IPS-18a (cell line): ENCODE results near the gene PAPPA2.

Experiments used
- H3K27ac ChIP-seq: one replicate; pipeline ENCODE4 v1.5.1; 2013; ENCODE audit warnings: low read length
- H3K27me3 ChIP-seq: one replicate; pipeline ENCODE4 v1.6.1; 2013; ENCODE audit warnings: mild to moderate bottlenecking, low read length; ENCODE audit not compliant: control insufficient read depth, insufficient read depth
- H3K36me3 ChIP-seq: one replicate; pipeline ENCODE4 v1.6.1; 2013; ENCODE audit warnings: low read depth, low read length; ENCODE audit not compliant: control insufficient read depth
- H3K4me1 ChIP-seq: one replicate; pipeline ENCODE4 v1.6.1; 2013; ENCODE audit warnings: low read depth, low read length; ENCODE audit not compliant: control insufficient read depth
- H3K4me3 ChIP-seq: one replicate; pipeline ENCODE4 v1.5.1; 2013; ENCODE audit warnings: low read length
- H3K9ac ChIP-seq: one replicate; pipeline ENCODE4 v1.6.1; 2013; ENCODE audit warnings: mild to moderate bottlenecking, low read length, moderate library complexity
- H3K9me3 ChIP-seq: one replicate; pipeline ENCODE4 v1.6.1; 2013; ENCODE audit warnings: low read depth, low read length; ENCODE audit not compliant: control insufficient read depth

PAPPA2 gene

DNA sequence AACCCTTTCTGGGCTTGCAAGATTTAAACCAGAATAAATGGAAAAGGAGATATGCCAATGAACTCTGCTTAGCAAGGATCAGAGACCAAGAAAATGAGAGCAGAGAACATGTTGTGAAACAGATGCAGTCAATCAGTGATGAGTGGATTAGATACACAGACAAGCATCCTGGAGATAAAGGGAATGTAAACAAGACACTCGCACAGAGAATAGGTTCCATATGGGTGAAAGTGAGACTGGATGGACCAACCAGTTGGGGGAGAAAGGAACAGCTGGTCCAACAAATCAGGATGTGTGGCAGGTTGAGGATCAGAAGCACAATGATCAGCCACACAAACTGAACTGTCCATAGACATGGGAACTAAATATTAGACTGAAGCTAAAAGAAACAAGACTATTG, 363.3 kb downstream of the PAPPA2 start:
- Histone ChIP-seq H3K27me3 (no peaks in the 10 kb centered on the region), H3K9ac (no peak overlapping the region), H3K4me1 (no peaks in the 10 kb centered on the region), H3K4me3 (no peak overlapping the region), H3K27ac (no peak overlapping the region), H3K9me3 (no peaks in the 10 kb centered on the region), H3K36me3 (no peaks in the 10 kb centered on the region)

DNA sequence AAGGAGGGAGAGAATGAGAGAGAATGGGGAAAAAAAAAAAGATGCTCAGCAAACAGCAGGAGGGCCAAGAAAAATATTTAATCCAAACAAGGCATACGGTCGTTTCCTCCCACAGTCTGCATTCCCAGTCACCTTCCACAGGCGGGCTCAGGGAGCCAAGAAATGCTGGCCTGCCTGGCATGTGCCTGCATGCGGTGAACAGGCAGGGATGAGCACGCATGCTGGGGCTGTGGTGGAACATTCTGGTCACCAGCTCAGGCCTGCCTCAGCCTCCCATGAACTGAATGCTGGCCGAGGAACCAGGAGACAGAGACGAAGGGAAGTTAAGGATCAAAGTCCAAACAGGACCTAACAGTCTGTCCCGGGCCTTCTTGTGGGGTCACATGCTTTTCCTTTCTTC, 366.3 kb downstream of the PAPPA2 start:
- H3K4me3 ChIP-seq = no peak overlapping the region
- H3K4me1 ChIP-seq = no peaks in the 10 kb centered on the region
- H3K36me3 ChIP-seq = no peaks in the 10 kb centered on the region
- no peak overlapping the region for H3K9ac ChIP-seq
- H3K27me3 ChIP-seq = no peaks in the 10 kb centered on the region
- no peaks in the 10 kb centered on the region for H3K9me3 ChIP-seq
- no peak overlapping the region for H3K27ac ChIP-seq

DNA sequence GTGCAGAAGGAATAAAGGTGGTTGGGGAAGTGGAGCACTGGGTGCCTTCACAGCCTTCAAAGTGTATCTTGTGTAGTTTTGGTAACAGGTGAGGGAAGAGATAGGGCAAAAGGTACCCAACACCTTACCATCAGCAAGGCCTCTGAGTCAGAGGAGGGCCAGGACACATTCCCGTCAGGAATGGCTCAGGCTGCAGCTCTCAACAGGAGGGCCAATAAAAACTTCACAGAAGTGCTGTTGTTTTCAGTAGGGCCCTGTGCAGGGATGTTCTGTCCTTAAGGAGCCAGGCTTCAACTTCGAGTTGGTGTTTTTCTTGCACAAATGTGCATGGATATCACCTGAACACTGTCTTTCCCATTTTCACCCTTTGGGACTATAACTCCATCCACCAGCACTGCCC, 368.2 kb downstream of the PAPPA2 start:
- Histone ChIP-seq H3K36me3 (no peaks in the 10 kb centered on the region), H3K9me3 (no peaks in the 10 kb centered on the region), H3K9ac (no peak overlapping the region), H3K27ac (no peak overlapping the region), H3K4me1 (no peaks in the 10 kb centered on the region), H3K4me3 (no peak overlapping the region), H3K27me3 (no peaks in the 10 kb centered on the region)

DNA sequence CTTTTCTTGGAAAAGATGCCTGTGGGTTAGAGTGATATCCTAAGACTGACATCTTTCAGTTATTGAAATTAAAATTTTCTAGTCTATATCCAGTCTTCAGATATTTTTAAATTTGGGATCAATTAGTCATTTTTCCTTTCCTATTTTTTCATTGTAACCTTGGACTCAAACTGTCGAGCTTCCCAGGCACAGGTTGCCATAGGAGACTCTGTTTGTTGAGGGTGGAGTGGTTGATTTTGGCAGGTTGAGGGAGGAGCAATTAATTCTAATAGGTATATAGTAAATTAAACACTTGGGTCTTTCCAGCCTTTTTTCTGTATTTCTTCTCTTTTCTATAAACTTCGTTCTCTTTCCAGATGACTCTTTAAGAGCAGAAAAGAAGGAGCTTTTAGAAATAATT, 374.7 kb downstream of the PAPPA2 start:
- H3K4me1 ChIP-seq = no peaks in the 10 kb centered on the region
- no peak overlapping the region for H3K27ac ChIP-seq
- H3K36me3 ChIP-seq = no peaks in the 10 kb centered on the region
- H3K4me3 ChIP-seq = no peak overlapping the region
- no peaks in the 10 kb centered on the region for H3K9me3 ChIP-seq
- H3K9ac ChIP-seq = no peak overlapping the region
- no peaks in the 10 kb centered on the region for H3K27me3 ChIP-seq

GRCh38 chr1:176838276-176838995, 375.5 kb downstream of the PAPPA2 start:
- Histone ChIP-seq H3K9me3 (no peaks in the 10 kb centered on the region), H3K27ac (no peak overlapping the region), H3K27me3 (no peaks in the 10 kb centered on the region), H3K36me3 (no peaks in the 10 kb centered on the region), H3K4me1 (no peaks in the 10 kb centered on the region), H3K4me3 (no peak overlapping the region), H3K9ac (no peak overlapping the region)

DNA sequence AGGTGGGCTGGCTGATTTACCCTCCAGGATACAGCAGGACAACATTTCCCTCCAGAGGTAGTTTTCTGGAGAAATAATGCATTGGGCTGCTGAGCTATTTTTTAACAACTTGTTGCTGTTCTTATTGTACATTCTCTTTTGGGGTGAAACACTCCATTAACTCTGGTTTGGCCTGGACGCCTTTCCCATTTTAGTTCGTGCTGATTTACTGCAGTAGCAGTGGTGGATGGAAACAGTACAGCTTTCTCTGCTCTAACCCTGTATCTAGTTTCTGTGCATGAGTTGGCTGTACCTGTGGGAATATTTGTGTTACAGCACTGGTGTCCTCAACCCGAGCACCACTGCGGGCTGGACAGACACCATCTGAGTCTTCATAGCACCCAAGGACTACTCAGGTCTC, 376.2 kb downstream of the PAPPA2 start:
- no peak overlapping the region for H3K4me3 ChIP-seq
- H3K9me3 ChIP-seq = no peaks in the 10 kb centered on the region
- H3K36me3 ChIP-seq = no peaks in the 10 kb centered on the region
- H3K4me1 ChIP-seq = no peaks in the 10 kb centered on the region
- no peak overlapping the region for H3K27ac ChIP-seq
- no peak overlapping the region for H3K9ac ChIP-seq
- no peaks in the 10 kb centered on the region for H3K27me3 ChIP-seq

- no peaks in the 10 kb centered on the region for H3K36me3 ChIP-seq
- no peak overlapping the region for H3K27ac ChIP-seq
- H3K4me1 ChIP-seq = peaks cover 4% of the 10 kb centered on the region
- no peak overlapping the region for H3K4me3 ChIP-seq
- H3K9me3 ChIP-seq = no peaks in the 10 kb centered on the region
- no peaks in the 10 kb centered on the region for H3K27me3 ChIP-seq
- no peak overlapping the region for H3K9ac ChIP-seq
Measured at GRCh38 chr1:176841238-176841637, 378.3 kb downstream of the PAPPA2 start.

DNA sequence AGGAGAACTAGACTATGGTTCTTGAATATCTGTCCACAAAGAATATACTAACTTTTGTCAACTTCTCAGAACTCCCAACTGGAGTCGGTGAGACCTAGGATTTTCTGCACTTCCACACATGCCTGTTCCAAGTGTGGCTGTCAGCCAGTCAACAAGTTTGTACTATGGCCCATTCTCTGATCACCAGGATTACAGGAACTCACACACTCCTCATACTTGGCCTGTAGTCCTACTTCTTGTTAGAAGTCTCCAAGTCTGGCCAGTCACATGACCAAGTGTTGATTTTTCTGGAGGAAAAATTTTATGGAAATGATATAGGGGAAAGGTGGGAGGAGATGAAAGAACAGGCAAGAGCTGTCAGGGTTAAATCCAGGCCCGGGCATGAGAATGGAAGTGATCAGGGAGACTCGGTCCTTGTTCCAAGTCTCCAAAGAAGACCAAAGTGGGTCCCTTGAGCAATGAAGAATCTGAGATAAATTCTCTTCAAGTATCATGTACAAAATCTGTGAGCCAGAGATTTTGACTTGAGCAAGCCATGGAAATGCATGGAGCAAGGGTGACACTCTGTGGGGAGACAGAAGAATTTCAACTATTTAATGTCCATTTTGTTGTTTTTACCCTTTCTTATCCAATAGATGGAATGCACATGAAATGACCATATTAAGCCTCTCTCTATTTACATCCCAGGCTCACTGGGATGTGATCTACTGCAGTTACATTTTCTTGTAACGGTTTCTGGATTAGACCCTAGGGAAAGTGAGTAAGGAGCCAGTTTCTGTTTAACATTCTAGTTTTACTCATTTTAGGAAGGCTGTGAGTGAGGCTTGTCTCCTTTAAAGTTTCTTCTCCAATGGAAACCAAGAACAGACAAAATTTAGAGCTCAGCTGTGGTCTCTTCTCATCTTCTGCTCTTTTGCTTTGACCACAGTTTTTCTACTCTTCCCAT, 380.6 kb downstream of the PAPPA2 start:
- H3K4me3 ChIP-seq = no peak overlapping the region

DNA sequence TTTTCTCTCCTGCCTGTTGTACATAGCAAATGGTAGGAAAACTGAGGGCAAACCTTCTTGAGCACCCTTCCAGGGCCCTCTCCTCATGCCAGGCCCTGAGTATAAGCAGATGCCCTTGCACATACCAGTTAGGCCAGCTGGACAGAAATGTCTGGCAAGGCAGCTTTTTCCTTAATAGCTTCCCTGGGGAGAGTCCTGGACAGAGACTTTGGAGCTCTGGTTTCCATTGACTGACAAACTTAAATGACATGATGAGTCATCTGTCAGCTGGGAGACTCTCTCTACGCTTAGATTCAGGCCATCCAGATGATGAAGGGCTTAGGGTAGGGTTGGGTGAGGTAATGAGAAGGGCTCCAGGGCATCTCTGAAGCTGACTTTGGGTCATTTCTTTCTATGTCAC, 384.1 kb downstream of the PAPPA2 start:
- H3K9ac ChIP-seq = no peak overlapping the region
- H3K36me3 ChIP-seq = no peaks in the 10 kb centered on the region
- peaks cover 4% of the 10 kb centered on the region for H3K4me1 ChIP-seq
- H3K27ac ChIP-seq = no peak overlapping the region
- H3K9me3 ChIP-seq = no peaks in the 10 kb centered on the region
- no peak overlapping the region for H3K4me3 ChIP-seq
- no peaks in the 10 kb centered on the region for H3K27me3 ChIP-seq

More for the DNA sequence above, 380.6 kb downstream of the PAPPA2 start:
- H3K9me3 ChIP-seq = no peaks in the 10 kb centered on the region
- no peaks in the 10 kb centered on the region for H3K36me3 ChIP-seq
- peaks cover 4% of the 10 kb centered on the region for H3K4me1 ChIP-seq
- H3K27ac ChIP-seq = no peak overlapping the region
- no peak overlapping the region for H3K9ac ChIP-seq
- H3K27me3 ChIP-seq = no peaks in the 10 kb centered on the region

- no peaks in the 10 kb centered on the region for H3K36me3 ChIP-seq
- no peak overlapping the region for H3K4me3 ChIP-seq
- no peak overlapping the region for H3K9ac ChIP-seq
- no peak overlapping the region for H3K27ac ChIP-seq
- no peaks in the 10 kb centered on the region for H3K27me3 ChIP-seq
- peaks cover 4% of the 10 kb centered on the region for H3K4me1 ChIP-seq
- H3K9me3 ChIP-seq = no peaks in the 10 kb centered on the region
Measured at GRCh38 chr1:176849281-176849680, 386.3 kb downstream of the PAPPA2 start.

DNA sequence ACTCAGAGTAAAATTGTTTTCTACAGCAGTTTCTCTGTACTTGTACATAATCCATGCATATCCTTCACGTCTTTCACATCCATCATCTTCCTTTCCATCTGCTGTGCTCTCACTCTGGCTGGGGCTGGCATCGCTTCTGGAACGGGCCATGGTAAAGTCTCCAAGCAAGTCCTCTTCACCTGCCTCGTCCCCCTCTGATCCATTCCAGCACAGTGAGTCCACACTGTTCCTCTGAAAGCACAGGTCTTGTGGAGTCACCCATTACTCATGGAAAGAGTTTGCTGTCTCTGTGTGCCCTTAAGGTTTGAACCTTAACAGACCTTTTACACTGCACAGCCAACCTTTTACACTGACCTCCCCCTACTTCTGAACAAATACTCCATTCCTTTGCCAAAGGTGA, 387.9 kb downstream of the PAPPA2 start:
- Histone ChIP-seq H3K27me3 (no peaks in the 10 kb centered on the region), H3K27ac (no peak overlapping the region), H3K4me1 (no peaks in the 10 kb centered on the region), H3K9me3 (no peaks in the 10 kb centered on the region), H3K36me3 (no peaks in the 10 kb centered on the region), H3K9ac (no peak overlapping the region), H3K4me3 (no peak overlapping the region)
